Ovary (tissue), 3 donors: ENCODE measurements around the gene RNF8.

Experiments used
- EP300 ChIP-seq: sonication (generic); formaldehyde crosslinking; IDR thresholded peaks from one replicate; pipeline ENCODE4 v1.6.1; 2017; ENCODE audit warnings: antibody characterized with exemption
- POLR2A ChIP-seq: fragments of 450-650 bp; IDR thresholded peaks from one replicate; pipeline ENCODE4 v1.6.1; 2017; ENCODE audit warnings: antibody characterized with exemption, mild to moderate bottlenecking, moderate library complexity
- TF ChIP-seq, protein P1 (sequence below), 3 donors: fragments of 450-650 bp in 2 of 3; fragments of 200-600 bp in 1 of 3; IDR thresholded peaks; one replicate each; pipeline versions ENCODE4 v1.5.1 to v1.8.0; 2016 to 2022; ENCODE audit warnings: antibody characterized with exemption in 3 of 3, mild to moderate bottlenecking in 1 of 3
- donor health status: DM: no; HTN: no; CAD: no.

DNA sequence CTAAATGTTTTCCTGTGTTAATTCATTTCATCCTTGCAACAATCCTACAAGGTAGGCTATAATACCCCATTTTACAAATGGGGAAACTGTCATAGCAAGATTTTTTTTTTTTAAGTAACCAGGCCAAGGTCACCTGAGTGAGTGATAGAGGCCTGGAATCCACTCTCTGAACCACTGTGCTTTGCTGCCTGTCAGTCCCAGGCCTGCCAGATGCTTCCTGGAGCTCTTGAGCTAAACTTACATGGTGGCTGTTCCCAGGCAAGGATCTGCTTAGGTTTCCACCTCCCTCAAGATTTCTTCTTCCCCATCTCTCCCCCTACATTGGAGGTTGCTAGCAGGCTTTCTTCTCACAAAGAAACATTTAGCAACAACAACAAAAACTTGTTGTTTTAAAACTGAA is 32.7 kb upstream of the RNF8 start:
- TF ChIP-seq, protein P1, sequence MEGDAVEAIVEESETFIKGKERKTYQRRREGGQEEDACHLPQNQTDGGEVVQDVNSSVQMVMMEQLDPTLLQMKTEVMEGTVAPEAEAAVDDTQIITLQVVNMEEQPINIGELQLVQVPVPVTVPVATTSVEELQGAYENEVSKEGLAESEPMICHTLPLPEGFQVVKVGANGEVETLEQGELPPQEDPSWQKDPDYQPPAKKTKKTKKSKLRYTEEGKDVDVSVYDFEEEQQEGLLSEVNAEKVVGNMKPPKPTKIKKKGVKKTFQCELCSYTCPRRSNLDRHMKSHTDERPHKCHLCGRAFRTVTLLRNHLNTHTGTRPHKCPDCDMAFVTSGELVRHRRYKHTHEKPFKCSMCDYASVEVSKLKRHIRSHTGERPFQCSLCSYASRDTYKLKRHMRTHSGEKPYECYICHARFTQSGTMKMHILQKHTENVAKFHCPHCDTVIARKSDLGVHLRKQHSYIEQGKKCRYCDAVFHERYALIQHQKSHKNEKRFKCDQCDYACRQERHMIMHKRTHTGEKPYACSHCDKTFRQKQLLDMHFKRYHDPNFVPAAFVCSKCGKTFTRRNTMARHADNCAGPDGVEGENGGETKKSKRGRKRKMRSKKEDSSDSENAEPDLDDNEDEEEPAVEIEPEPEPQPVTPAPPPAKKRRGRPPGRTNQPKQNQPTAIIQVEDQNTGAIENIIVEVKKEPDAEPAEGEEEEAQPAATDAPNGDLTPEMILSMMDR (IDR thresholded peaks at IDR 0.05) = no peak
- TF ChIP-seq POLR2A = no peak
- no peak for TF ChIP-seq EP300
